ENCODE measurements around the gene N4BP2L2.

The N4BP2L2 gene

DNA sequence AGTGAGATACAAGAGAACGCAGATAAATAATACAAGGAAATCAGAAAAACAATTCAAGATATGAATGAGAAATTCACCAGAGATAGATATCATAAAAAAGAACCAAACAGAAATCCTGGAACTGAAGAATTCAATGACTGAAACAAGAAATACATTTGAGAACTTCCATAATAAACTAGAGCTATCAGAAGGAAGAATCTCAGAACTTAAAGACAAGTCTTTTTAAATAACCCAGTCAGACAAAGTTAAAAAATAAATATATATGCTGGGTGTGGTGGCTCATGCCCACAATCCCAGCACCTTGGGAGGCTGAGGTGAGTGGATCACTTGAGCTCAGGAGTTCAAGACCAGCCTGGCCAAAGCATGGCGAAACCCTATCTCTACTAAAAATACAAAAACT lies 82.0 kb downstream of the N4BP2L2 start:
- no peak for DNase-seq

DNA sequence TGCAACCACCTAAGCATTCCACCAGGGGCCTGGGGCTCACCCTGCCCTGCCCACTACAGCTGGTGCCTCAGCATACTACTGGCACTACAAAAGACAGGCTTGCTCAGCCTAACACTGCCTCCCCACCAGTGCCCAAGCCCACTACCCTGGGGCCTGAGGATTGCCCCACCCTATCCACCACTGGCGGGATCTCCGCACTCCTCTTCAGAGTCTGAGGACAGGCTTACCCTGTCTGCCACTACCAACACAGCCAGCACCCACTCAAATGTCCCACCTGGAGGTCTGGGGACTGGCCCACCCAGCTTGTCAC lies 83.0 kb downstream of the N4BP2L2 start:
- DNase-seq, result no peak

DNA sequence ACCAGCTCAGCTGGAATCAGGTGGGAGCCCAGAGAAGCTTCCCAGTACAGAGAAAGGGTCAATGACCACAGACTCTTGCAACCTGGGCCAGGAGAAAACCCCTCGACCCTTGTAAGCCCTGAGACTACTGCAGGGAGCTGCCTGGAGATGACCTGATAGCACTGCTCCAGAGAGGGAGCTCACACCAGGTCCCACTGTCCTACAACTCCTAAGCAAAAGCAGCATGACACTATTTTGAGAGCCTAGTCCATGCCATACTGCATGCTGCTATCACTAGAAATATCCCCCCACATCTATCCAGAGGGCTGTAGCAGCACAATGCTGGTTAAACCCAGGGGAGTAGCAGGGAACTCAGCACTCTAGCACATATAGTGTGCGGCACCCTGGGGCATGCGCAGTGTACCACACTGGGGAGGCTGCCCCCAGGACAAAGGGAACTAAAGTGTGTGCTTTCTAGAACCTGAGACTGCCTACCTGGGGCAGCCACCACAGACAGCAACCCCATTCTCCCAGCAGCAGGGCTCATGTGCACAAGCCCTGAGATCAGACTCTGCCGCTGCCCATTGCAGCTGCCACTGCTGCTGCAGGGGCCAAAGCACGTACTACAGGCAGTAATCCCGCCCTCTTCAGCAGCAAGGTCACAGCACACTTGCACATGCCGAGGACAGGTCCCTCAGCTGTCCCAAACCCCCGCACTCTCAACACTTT lies 83.6 kb downstream of the N4BP2L2 start:
- no peak for DNase-seq

- no peak for DNase-seq
Measured at GRCh38 chr13:32453981-32454380, 84.6 kb downstream of the N4BP2L2 start.

DNA sequence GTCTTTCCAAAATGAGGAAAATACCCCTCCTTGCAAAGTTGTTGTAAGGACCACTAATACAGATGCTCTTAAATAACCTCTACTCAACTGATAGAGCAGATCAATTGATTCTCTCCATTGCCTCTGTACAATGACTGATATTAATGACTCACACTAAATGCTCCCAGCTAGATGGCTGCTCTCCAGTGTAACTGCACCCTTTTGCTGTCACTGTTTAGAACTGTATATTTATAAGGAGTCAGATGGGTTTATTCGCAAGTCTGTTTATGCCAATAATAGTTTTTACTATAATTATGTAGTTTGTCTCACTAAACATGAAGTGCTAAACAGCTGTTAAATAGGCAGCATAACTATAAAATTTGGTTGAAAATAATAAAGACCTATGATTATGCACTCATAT lies 89.6 kb downstream of the N4BP2L2 start:
- DNase-seq, result no peak

DNA sequence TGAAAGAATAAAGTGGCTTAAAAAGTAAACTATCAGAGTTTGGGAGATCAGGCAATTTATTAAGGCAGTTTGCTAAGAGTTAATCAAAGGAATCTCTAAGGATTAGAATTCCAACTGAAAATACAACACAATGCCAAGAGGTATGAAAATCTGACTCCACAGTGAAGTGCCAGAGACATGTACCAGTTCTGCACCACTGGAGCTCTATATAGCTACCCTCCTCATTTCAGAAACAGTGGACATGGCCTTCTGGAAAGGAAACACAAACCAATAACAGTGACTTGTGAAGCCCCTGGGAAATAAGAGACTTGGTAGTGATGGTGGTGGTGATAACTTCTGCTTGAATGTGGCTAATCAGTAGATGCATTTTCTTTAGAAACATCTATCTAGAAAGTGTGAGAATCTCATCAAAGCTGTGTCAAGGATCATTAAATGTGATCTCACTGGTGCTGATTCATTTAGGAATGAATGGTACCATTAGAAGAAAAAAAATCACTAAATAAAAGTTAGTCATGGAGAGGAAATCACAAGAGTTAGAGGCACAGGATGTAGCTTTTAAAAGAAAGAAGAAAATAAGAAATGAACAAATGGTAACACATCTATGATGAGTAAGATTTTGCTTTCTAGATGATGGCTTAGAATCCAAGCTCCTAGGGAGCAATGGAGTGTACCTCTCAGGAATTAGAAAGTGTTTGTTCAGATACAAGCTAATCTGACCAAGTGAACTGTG lies 90.5 kb downstream of the N4BP2L2 start:
- DNase-seq, result no peak

DNA sequence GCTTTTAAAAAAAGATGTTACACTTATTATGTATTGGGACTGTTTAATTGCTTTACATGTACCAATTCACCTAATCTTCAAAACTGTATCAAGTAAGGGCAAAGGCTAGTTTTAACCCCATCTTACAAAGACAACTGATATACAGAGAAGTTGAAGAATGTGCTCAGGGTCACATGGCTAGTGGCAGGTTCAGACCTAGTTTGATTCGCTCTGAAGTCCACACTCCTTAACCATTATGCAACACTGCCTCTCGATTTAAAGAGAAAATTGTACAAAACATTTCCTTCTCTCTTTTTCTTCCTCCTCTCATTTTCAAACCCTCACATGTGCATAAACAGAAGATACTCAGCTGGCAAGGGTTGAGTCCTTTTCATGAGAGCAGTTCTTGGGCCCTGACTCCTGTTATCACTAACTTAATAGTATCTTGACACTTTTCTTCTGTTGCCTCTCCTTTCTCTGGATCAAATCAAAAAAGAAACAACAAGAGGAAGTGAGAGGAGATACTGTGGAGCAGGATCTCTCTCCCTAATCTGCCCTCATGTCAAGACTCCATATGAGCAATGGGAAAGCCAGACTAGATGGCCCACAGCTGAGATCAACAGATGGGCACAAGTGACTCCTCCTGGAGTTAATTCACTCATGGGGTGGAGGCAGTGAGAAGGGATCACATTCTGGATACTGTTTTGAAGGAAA lies 91.7 kb downstream of the N4BP2L2 start:
- peak in 1 of 2 donors; percentile 29 for DNase-seq

- no peak for DNase-seq
Measured at GRCh38 chr13:32446220-32446619, 92.4 kb downstream of the N4BP2L2 start.

GRCh38 chr13:32445461-32445860 lies 93.1 kb downstream of the N4BP2L2 start:
- no peak for DNase-seq

DNA sequence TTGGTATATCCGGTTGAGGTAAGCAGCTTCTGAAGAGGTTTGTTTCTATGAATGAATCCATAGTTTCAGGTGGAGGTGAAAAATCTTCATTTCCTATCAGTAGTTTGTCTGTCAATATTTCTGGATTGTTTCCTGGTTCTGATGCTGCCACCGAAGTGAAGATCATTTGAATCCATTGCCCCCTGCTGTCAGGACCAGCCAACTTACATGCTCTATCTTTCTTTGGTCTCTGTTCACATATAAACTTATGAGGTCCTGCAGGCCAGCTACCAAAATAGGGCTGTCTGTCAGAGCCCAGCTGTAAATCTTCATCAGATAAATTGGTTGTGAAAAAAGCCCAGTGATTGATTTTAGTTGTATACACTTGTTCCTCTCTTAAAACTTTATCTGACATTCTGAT lies 95.5 kb downstream of the N4BP2L2 start:
- peak; percentile 43 to 48 for DNase-seq

DNA sequence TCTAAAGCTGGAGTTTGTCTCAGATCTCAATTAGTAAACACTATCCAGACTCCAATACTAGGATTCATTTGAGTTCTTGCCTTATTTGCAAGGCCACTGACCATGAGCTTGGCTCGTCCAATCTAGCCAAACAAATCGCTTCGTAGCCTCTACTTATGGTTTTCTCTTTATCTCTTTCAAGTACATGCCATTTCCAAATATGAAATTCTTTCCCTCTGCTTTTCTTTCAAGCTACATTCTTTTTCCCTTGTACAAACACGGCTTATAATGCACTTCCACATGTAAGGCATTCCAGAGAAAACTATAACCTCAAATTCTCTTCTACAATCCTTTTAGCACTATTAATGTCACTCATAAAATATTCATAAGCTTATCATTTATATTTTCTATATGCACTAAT lies 99.7 kb downstream of the N4BP2L2 start:
- no peak for DNase-seq

DNA sequence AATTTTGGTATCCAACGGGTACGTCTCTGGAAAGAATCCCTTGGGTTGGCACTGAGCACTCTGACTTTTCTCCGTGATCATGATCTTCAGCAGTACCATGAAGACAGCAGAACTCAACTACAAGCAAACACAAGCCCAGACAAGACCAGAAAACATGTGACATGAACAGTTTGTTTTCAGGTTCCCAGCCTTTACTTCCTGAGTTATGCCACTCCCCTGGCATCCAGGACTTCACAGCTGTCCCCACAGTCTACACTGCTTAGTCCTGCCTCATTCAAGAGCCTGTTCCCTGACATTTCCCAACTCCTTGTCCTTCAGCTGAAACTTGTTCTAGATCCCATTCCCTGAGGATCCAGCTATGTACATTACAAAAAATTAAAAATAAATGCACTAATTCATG lies 105.7 kb downstream of the N4BP2L2 start:
- no peak for DNase-seq

DNA sequence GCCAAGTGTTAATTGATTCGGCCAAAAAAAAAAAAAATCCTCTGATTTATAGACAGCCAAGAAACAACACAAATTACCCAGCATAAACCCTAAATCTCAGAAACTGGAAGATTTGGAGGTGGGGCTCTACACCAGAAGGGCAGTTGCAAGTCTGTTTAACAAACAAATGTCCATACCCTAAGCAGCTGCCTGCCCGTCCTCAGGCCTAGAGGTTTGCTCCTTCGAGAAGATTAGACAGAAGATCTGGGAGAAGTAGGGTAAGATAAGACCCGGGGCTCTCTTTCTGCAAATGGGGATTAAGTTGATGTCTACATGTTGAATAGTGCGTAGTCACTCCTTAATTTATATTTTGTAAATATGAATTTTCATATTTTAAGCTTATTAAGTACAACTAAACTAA lies 107.2 kb downstream of the N4BP2L2 start:
- no peak for DNase-seq

- DNase-seq, result no peak
Measured at GRCh38 chr13:32430018-32430747, 108.4 kb downstream of the N4BP2L2 start.

DNA sequence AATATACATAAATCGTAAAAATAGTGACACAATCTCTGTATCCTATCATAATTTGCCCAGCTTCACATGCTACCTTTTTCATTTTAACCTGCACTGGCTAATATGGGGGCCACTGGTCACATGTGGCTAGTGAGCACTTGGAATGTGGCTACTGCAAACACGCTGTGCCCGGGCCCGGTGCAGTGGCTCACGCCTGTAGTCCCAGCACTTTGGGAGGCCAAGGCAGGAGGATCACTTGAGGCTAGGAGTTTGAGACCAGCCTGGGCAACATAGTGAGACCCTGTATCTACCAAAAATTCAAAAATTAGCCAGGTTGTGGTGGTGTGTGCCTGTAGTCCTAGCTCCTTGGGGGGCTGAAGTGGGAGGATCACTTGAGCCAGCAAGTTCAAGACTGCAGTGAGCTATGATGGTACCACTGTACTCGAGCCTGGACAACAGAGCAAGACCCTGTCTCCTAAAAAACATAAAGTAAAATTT lies 109.1 kb downstream of the N4BP2L2 start:
- no peak for DNase-seq

DNA sequence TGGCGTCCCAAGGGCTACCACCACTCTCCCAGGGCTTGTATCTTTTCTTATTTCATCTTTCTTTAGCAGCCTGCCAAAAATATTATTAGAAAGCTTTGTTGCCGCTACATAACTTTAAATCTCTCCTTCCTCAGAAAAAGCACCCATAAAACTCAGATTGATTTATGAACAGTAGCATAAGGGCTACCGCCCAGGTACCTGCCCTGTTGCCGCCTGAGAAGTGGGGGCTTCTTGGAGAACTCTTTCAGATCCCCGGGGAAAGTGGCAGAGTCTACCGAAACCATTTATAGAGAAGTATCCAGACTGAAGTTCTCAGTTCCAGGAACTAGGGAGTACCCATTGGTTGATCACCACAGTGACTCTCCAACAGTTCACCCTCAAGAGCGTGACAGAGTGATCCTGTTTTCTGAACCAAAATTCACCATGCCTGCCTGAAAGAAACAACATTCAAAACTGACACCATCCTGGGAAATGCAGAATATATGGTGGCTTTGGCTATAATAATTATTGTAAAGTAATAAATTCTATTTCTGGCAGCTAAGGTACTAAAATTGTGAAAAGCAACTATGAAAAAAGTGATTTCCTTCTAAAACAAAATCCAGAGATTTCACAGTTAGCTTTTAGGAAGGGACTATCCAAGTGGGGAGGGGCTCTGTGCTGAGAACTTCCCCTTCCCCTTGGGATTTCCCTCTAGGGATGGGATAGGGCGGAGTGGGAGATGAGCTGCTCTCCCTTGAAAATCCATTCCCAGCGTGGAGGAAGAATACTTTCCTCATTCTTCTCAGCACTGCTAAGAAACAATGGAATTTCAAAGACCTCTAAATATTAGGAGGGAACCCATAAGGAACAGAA lies 109.8 kb downstream of the N4BP2L2 start:
- DNase-seq, result peak; percentile 78

GRCh38 chr13:32427852-32428580 lies 110.6 kb downstream of the N4BP2L2 start, which contains the start of gene N4BP2L1:
Gene N4BP2L1 (minus strand): TSS chr13:32428130. CDS start chr13:32428082, 48 bp downstream.
- DNase-seq, result peak; percentile 83 to 88

- DNase-seq, result peak; percentile 15 to 19
Measured at GRCh38 chr13:32426990-32427851, 111.4 kb downstream of the N4BP2L2 start.

DNA sequence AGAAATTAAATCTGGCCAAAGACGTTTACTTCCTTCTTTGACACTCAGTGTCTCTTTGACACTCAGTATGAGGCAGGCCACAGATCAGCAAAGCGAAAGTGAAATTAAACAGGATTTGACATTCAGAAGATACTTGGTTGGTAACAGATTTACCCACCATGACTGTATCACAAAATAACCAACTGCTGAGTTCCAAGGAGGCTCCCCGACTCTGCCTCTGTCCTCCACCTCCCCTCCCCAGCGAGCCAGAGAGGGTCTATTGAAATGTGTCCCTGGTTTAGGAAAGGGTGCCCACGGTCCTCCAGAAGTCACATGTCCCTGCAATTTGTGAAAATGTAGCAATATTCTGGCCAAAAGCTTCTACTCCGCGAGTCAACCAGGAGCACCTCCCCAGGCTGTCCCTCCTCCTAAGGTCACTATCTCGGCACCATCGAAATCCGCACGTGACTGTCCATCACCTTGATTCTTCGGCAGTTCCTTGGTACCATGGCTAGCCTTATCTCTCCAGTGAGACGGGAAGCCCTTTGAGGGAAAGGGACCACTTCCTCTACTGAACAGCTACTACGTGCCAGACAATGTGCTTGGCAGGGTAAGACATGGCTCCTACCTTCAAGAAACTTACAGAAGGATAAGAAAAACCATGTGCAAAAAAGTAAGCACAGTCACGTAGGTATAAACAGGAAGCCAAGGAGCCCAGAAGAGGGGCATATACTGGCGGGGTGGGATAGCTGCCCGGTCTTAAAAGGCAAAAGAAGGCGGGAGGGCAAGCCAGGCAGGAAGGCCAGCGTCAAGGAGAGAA lies 112.2 kb downstream of the N4BP2L2 start:
- DNase-seq, result peak; percentile 70 to 77

Measured in inflammatory macrophage (primary cell).